ENCODE measurements around the gene OR2AG2. TPM values are rescaled to one million over a fixed set of nuclear protein-coding genes. Genes with fewer than 3 reads are reported as not detected.

Gene OR2AG2
- total and polyA plus RNA-seq, 2 donors from 2014 or later = 0.19 TPM; not detected in 1

DNA sequence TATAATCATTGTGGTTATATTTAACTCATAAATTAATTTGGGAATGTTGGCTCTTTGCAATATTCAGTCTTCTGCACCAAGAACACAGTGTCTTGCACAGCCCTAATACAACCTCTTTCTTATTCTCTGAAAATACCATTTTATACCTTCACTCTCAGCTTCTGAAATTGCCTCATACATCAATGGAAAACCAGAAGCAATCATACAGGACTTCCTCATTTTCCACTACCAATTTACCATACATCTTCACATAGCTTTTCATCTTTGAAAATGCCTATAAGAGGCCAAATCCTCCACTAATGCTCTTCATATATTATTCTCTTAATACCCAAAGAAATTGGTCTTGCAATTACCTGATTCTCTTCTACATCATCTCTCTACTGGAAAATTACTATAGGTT, 6.7 kb upstream of the OR2AG2 start:
- no peak for FAIRE-seq
- DNase-seq = no peak
- H3K9ac ChIP-seq (ENCODE audit: low read length in 3 of 3) = no peak overlapping the region

DNA sequence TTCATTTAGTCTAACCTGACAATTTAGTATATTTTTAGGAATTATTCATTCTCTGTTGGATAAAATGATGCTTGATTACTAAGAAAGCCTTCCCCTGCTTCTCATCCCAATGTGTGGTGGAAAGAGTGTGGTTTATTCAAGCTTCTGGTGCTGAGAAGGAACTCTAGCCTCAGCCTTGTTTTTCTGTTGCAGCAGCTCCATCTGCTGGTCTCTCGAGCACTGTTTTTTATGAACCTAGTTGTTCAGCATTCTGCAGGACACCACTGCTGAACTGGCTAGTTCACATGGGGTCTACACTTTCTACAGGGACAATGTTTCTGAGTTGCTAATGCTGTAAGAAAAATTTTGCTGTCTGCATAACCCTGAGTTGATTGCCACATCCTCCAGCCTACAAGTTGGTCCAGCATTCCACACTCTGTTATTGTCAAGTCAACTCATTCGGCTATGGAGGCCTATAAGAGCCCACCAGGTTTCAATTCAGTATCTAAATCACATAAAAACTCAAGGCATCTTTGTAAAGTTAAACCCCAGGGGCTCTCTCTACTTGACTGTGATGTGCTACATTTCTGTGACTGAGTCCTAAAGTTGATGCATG, 14.3 kb downstream of the OR2AG2 start:
- FAIRE-seq = peak; percentile 58
- H3K27me3 ChIP-seq (ENCODE audit: control insufficient read depth, insufficient read depth, low read length) = no peaks in the 10 kb centered on the region
- no peaks in the 10 kb centered on the region for H3K4me1 ChIP-seq (ENCODE audit: control insufficient read depth in 2 of 3, insufficient read depth in 2 of 3, low read depth in 1 of 3, low read length in 3 of 3)
- no peaks in the 10 kb centered on the region for H3K9me3 ChIP-seq (ENCODE audit: control insufficient read depth in 2 of 3, insufficient read depth in 1 of 3, low read length in 3 of 3)
- H3K36me3 ChIP-seq (ENCODE audit: control insufficient read depth in 2 of 3, insufficient read depth in 3 of 3, low read length in 3 of 3) = no peaks in the 10 kb centered on the region
- no peak overlapping the region for H3K9ac ChIP-seq (ENCODE audit: low read length in 3 of 3)
- H3K27ac ChIP-seq (ENCODE audit: low read depth in 2 of 2, low read length in 2 of 2) = no peak overlapping the region
- H3K4me3 ChIP-seq (ENCODE audit: low read length in 3 of 3) = no peak overlapping the region
- TF ChIP-seq, protein P1, sequence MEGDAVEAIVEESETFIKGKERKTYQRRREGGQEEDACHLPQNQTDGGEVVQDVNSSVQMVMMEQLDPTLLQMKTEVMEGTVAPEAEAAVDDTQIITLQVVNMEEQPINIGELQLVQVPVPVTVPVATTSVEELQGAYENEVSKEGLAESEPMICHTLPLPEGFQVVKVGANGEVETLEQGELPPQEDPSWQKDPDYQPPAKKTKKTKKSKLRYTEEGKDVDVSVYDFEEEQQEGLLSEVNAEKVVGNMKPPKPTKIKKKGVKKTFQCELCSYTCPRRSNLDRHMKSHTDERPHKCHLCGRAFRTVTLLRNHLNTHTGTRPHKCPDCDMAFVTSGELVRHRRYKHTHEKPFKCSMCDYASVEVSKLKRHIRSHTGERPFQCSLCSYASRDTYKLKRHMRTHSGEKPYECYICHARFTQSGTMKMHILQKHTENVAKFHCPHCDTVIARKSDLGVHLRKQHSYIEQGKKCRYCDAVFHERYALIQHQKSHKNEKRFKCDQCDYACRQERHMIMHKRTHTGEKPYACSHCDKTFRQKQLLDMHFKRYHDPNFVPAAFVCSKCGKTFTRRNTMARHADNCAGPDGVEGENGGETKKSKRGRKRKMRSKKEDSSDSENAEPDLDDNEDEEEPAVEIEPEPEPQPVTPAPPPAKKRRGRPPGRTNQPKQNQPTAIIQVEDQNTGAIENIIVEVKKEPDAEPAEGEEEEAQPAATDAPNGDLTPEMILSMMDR (IDR thresholded peaks at IDR 0.05; ENCODE audit: borderline replicate concordance, extremely low read depth, insufficient read depth) = peak; percentile 79
- DNase-seq = peak in 4 of 5 donors; percentile 44 to 78 (median 61)
- intact Hi-C loops (cut with DNase I) = no loop called here

More for the DNA sequence above, 6.7 kb upstream of the OR2AG2 start:
- no peaks in the 10 kb centered on the region for H3K36me3 ChIP-seq (ENCODE audit: control insufficient read depth in 2 of 3, insufficient read depth in 3 of 3, low read length in 3 of 3)
- intact Hi-C loops (cut with DNase I) = no loop called here
- H3K4me1 ChIP-seq (ENCODE audit: control insufficient read depth in 2 of 3, insufficient read depth in 2 of 3, low read depth in 1 of 3, low read length in 3 of 3) = no peaks in the 10 kb centered on the region
- TF ChIP-seq, protein P1 (IDR thresholded peaks at IDR 0.05; ENCODE audit: borderline replicate concordance, extremely low read depth, insufficient read depth) = no peak
- no peaks in the 10 kb centered on the region for H3K9me3 ChIP-seq (ENCODE audit: control insufficient read depth in 2 of 3, insufficient read depth in 1 of 3, low read length in 3 of 3)
- H3K27me3 ChIP-seq (ENCODE audit: control insufficient read depth, insufficient read depth, low read length) = no peaks in the 10 kb centered on the region
- H3K4me3 ChIP-seq (ENCODE audit: low read length in 3 of 3) = no peak overlapping the region
- H3K27ac ChIP-seq (ENCODE audit: low read depth in 2 of 2, low read length in 2 of 2) = no peak overlapping the region

DNA sequence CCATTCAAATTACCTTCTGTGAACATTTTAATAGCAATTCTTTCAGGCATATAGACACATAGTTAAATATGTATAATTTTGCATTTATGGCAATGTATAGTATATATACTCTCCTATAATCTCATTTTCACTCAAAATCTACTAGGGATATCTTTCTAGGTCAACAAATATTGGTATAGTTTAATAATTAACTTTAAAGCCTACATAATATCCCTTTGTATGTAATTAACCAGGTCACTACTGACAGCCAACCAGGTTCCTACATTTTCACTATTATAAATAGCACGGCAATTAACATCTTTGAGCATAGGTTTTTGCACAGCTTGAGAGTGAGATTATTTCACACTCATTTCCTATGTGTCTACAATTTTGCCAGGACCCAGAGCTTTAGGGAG, 15.8 kb downstream of the OR2AG2 start:
- H3K4me1 ChIP-seq (ENCODE audit: control insufficient read depth in 2 of 3, insufficient read depth in 2 of 3, low read depth in 1 of 3, low read length in 3 of 3) = no peaks in the 10 kb centered on the region
- intact Hi-C loops (cut with DNase I) = no loop called here
- TF ChIP-seq, protein P1 (IDR thresholded peaks at IDR 0.05; ENCODE audit: borderline replicate concordance, extremely low read depth, insufficient read depth) = no peak

More for the DNA sequence above, 15.8 kb downstream of the OR2AG2 start:
- DNase-seq (no peak), FAIRE-seq (no peak)
- no peak overlapping the region for H3K4me3 ChIP-seq (ENCODE audit: low read length in 3 of 3)
- H3K9ac ChIP-seq (ENCODE audit: low read length in 3 of 3) = no peak overlapping the region
- H3K36me3 ChIP-seq (ENCODE audit: control insufficient read depth in 2 of 3, insufficient read depth in 3 of 3, low read length in 3 of 3) = no peaks in the 10 kb centered on the region
- no peaks in the 10 kb centered on the region for H3K27me3 ChIP-seq (ENCODE audit: control insufficient read depth, insufficient read depth, low read length)
- no peak overlapping the region for H3K27ac ChIP-seq (ENCODE audit: low read depth in 2 of 2, low read length in 2 of 2)
- no peaks in the 10 kb centered on the region for H3K9me3 ChIP-seq (ENCODE audit: control insufficient read depth in 2 of 3, insufficient read depth in 1 of 3, low read length in 3 of 3)
